HG03095 (cell line): ENCODE results near the gene AP4M1.
A peak's percentile ranks its signal among the peaks of the same experiment; 100 is the strongest.

Experiments
- ATAC-seq: cut with Tn5 transposase; IDR thresholded peaks from one replicate; pipeline ENCODE4 v1.9.1; 2021; ENCODE audit warnings: moderate library complexity; ENCODE audit not compliant: unreplicated experiment

AP4M1 gene, protein sequence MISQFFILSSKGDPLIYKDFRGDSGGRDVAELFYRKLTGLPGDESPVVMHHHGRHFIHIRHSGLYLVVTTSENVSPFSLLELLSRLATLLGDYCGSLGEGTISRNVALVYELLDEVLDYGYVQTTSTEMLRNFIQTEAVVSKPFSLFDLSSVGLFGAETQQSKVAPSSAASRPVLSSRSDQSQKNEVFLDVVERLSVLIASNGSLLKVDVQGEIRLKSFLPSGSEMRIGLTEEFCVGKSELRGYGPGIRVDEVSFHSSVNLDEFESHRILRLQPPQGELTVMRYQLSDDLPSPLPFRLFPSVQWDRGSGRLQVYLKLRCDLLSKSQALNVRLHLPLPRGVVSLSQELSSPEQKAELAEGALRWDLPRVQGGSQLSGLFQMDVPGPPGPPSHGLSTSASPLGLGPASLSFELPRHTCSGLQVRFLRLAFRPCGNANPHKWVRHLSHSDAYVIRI

DNA sequence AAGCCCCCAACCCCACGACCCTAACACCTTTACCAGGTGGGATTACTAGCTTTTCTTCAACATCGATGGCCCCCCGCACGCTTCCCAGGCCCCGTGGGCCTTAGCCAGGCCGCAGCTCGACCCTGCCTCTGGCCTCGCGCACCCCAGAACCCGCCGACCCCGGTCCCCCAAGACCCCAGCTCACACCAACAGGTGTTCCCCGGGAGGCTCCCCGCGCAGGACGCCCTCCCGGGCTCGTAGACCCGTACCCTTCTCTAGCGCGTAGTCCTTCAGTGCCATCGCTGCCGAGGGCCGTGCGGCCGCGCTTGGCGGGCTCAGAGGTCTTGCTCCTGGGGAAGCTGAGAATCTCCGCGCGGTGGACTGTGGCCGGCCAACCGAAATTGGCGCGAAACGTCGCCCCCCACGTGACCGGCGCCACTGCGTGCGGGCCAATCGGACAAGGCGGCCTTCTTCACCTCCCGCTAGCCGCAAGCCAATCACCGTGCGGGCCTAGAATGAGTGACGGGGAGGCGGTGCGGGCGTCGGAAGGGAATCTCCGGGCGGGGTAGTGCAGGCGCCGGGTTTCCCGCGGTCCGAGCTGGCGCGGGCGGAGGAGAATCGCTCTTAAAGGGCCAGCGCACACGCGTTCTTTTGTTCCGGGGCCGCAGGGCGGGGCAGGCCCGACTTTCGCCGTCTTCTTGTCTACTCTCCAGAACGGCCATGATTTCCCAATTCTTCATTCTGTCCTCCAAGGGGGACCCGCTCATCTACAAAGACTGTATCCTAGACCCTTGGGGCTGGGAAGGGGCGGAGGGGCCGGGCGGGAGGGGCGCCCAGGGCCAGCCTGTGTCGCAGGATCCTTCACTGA lies at the start of gene AP4M1, which contains the start of gene MCM7:
Gene AP4M1 (plus strand): TSS at position 628 of the 847 bp plus-strand sequence. CDS start 72 bp downstream, at position 700.
Gene MCM7 (minus strand): TSS at position 382 of the 847 bp plus-strand sequence. CDS start 103 bp downstream, at position 279.
- peak; percentile 76 for ATAC-seq

DNA sequence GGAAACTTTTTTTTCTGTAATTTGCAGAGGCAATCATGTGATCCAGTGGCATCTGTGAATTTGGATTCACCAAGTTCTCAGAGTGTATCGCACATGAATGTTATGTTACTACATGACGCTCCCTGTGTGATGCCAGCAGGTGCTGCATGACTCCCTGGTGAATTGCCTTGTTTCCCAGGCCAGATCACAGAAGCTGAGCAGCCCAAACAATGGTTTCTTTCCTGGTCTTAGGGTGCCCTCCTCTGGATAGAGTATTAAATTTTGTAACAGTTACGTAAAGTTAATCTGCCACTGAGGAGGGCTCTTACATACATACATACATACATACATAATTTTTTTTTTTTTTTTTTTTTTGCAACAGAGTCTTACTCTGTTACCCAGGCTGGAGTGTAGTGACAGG lies 48.2 kb upstream of the AP4M1 start:
- ATAC-seq = no peak

DNA sequence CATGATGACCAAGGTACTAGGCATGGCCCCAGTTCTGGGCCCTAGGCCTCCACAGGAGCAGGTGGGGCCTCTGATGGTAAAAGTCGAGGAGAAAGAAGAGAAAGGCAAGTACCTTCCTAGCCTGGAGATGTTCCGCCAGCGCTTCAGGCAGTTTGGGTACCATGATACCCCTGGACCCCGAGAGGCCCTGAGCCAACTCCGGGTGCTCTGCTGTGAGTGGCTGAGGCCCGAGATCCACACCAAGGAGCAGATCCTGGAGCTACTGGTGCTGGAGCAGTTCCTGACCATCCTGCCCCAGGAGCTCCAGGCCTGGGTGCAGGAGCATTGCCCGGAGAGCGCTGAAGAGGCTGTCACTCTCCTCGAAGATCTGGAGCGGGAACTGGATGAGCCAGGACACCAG lies 44.4 kb upstream of the AP4M1 start:
- ATAC-seq = no peak

DNA sequence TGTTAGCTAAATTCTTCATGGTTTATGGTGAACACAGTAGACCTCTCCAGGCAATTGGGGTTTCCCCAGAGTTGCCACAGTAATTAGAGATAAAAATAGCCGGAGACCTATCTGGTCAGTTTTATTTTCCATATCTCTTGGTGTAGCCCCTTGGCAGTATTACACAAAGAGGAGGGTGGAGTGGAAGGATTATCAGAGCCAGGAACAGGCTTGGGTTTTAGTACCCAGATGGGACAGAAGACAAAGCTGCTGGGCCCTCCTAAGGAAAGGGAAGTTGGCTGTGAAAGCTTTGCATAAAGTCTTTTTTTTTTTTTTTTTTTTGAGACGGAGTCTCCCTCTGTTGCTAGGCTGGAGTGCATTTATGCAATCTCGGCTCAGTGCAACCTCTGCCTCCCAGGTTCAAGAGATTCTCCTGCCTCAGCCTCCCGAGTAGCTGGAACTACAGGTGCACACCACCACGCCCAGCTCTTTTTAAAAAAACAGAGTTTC lies 42.1 kb upstream of the AP4M1 start:
- no peak for ATAC-seq

DNA sequence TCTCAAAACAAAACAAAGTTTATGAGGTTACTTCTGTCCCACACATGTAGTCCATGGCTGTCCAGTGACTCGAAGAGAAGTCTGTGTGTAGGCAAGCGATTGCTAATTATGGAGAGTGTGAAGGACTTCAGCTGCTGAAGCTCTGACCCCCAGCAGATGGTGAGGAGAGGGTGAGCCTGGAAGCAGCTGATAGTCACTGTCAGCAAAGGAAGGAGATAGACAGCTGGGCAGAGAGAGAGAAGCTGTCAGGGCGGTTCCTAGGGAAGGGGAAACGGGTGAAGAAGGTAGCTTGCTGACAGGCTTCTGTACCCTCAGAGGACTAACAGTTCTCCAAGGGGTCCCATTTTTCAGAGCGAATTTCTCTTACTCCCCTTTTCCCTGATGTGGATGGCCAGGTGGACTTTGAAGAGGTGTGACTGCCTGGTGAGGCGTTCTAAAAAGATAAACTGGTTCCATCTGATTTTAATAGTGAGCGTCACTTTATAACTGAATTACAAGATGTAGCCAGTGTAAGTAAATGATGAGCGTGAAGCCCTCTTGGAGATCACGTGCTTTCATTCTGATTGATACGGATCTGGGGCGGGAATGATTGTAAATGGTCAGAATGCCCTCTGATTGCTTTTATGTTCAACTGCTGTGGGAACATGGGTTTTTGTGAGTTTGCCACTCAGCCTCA lies 39.8 kb upstream of the AP4M1 start:
- ATAC-seq = no peak

DNA sequence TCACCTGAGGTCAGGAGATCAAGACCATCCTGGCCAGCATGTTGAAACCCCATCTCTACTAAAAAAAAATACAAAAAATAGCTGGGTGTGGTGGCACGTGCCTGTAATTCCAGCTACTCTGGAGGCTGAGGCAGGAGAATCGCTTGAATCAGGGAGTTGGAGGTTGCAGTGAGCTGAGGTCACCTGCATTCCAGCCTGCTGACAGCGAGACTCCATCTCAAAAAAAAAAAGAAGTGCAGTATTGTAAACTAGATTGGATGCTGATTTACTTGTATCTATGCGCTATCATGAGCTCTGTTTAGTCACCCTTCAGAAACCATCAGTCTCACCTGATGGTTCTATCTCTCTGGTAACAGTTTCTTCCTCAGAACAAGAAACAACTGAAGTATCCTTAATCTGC lies 38.1 kb upstream of the AP4M1 start:
- ATAC-seq = no peak

DNA sequence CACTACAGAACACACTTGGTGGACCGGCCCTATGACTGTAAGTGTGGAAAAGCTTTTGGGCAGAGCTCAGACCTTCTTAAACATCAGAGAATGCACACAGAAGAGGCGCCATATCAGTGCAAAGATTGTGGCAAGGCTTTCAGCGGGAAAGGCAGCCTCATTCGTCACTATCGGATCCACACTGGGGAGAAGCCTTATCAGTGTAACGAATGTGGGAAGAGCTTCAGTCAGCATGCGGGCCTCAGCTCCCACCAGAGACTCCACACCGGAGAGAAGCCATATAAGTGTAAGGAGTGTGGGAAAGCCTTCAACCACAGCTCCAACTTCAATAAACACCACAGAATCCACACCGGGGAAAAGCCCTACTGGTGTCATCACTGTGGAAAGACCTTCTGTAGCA lies 37.3 kb upstream of the AP4M1 start:
- ATAC-seq = no peak

DNA sequence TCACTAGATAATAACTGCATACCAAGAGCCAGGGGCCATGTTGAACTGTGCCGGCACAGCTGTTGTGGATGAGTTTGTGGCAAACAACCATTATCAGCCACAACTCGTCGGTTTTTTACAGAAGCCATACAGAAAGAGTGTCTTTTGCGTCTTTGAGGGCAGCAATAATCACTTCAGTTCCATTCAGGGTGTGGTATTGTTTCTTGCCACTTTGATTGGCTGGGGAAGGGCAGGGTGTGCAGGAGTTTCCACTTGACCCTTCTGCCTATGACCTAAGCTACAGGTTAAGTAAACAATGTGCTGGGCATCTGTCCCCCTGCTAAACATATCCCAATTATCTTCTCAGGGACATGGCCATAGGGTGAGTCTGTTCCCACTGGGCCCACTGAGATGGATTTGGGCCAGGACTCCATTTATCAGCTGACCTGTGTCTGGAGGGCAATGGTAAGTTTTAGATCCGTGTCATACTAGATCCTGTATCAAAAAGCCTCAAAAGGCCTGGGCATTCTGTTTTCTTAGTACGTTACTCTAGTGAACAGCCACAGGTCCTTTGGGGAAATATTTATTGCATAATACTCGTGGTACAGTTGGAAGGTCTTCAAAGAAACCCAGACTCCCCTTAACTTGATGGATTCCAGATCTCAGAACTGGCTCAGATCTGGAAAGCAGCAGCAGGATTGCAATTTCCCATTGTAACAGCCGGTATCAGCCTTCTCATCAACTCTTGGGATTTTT lies 35.8 kb upstream of the AP4M1 start:
- no peak for ATAC-seq

DNA sequence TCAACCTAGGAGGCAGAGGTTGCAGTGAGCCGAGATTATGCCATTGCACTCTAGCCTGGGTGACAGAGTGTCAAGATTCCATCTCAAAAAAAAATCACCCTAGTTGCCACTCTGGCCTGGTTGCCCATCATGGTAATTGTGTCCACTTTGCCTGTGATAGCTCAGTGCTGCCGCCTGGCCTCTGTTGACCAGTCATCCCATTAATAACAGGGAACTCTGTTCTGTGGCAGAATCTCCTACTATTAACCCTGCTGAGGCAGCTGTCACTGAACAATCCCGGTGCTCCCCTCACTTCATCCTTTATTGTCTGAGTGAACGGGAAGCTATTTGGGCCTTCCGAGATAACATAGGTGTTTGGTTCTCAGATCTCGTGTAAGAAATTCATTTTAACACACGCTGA lies 34.5 kb upstream of the AP4M1 start:
- no peak for ATAC-seq

DNA sequence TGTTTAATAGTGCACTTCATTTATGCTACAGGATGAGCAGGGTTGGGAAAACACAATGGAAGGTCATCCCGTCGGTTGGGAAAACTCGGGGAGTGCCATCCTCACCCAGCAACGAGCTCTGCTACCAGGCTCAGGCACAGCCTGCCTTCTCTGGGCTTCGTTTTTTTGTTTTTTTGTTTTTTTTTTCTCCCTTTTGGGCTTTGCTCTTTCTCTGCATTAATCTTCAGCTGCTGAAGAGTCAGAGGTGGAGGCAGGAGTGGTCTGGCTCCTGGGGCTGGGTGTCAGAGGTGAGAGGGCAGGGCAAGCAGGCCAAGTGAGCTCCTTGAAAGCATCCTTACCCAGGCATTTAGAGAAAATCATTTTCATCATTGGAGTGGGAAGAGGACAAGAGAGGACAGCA lies 31.5 kb upstream of the AP4M1 start:
- ATAC-seq = no peak

DNA sequence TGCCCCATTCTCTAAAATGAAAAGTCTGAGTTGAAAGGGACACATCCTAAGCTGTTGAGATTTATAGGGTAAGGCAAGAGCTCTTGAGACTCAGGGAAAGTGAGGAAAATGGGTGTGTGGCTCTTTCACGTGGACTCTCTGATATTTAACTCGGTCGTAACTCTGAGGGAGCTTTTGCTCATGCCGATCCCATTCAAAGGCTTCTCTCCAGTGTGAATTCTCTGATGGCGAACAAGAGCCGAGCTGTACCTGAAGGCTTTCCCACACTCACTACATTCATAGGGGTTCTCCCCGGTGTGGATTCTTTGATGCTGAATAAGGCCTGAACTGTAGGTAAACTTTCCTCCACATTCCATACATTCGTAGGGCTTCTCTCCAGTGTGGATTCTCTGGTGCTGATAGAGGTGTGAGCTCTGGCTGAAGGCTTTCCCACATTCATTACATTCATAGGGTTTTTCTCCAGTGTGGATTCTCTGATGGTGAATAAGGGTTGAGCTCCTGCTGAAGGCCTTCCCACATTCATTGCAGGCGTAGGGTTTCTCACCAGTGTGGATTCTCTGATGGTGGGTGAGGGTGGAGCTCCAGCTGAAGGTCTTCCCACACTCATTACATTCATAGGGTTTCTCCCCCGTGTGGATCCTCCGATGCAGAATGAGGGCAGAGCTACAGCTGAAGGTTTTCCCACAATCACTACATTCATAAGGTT lies 30.3 kb upstream of the AP4M1 start:
- ATAC-seq = no peak

DNA sequence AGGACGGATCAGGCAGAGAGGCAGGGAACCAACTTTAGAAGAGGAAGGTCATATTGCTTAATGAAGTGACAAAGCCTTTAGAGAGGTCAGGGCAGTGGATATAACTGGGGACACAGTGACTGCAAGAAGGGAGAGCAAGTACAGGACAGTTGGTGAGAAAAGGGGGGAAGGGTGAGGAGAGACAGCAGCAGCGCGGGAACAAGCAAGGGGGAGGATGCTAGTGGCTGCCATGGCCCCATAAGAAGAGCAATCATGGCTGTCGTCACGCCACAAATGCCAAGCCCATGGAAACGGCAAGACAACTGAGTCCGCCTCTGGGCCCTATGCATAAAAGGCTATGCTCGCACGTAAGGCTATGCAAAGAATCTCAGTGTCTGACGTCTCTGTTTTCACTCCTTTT lies 29.0 kb upstream of the AP4M1 start:
- ATAC-seq = no peak

DNA sequence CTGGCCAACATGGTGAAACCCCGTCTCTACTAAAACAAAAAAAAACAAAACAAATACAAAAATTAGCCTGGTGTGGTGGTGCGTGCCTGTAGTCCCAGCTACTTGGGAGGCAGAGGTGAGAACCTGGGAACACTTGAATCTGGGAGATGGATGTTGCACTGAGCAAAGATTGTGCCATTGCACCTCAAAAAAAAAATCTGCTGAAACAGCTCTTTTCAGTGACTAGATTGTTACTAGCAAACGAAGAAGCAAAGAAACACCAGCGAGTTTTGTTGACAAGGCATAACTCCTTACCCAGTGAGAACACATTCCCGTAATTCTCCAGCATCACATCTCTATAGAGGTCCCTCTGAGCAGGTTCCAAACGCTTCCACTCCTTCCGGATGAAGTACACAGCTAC lies 26.6 kb upstream of the AP4M1 start:
- ATAC-seq = no peak

DNA sequence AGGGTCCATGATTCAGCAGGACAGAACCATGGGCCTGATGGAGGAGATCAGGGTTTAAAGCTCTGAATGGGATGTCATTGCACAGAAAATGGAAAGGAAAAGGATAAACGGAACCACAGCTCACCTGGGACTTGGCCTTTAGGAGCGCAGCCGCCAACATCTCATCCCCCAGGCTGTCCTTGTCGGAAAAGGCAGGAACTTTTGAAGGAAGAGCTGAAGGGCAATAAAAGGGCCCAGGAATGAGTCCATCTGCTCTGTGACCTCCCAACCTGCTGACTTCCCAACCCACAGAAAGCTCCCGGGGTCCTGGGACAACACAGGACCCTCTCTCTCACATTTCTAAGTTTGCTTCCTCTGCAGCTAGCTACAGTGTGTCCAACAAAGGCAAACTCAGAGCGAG lies 26.0 kb upstream of the AP4M1 start:
- no peak for ATAC-seq

DNA sequence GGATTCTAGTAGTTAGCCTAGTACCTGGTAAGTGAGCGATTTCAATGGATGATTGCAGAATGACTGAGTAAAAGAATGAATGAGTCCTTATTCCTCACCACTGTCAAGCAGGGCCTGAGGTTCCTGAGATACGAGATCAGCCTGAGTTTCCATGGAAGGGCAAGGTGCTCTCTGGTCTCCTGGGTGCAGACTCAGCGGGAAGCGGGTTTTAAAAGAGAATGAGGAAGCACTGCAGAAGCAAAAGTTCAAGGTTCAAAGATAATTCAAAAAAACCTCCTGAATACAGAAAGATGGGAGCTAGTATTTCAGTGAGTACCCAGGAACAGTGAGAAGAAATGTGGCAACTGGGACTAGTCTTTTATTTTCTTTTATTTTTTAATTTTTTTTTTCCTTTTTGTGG lies 24.2 kb upstream of the AP4M1 start:
- no peak for ATAC-seq

DNA sequence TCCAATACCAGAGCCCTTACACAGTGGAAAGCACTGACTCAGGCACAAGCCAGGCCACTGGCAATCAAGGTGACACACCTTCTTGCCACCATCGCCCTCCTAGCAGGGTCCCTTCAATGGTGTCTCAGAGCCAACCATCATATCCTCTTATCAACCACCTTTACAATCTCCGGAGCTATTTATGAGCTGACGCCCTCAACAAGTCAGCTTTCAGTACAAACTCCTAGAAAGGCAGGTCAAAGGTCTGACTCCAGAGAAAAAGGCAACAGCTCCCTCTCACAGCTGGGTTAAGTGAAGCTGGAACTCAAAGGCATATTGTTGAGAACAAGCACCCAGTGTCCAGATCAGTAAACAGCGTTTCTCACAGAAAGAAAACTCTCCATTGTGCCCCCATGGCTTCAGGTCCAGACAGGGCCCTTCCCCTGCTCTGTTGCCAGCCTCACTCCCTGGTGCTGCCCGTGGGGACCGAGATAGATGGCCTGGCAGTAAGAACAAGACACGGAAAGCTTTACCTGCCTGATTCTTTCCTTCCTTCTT lies 22.4 kb upstream of the AP4M1 start:
- no peak for ATAC-seq

DNA sequence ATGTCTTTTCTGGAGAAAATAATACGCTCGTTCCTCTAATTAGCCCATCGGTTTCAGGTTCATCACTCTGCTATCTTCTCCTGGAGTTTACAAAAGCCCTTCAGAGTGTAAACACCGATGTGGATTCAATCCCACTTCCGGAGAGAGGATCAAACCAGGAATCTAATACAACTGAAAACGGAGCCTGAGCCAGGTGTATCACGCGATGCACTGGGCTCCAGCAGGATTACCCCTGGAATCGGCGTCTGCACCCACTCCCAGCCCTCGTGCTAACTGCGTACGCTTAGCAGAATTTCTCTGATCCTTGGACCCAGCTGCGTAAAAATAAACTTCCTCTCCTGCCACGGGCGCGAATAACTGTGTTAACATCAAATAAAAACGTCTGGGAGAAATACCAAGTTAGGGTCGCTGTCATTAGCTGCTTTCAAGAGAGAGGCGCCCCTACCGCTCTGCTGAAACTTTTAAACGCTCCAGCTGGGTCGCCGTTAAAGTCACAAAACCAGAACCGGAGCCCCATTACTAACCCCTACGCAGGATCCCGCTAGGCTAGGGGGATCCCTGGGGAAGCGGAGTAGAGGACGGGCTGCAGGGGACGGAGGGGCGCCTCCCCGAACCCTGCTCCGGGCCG lies 20.4 kb upstream of the AP4M1 start:
- peak; percentile 10 for ATAC-seq

DNA sequence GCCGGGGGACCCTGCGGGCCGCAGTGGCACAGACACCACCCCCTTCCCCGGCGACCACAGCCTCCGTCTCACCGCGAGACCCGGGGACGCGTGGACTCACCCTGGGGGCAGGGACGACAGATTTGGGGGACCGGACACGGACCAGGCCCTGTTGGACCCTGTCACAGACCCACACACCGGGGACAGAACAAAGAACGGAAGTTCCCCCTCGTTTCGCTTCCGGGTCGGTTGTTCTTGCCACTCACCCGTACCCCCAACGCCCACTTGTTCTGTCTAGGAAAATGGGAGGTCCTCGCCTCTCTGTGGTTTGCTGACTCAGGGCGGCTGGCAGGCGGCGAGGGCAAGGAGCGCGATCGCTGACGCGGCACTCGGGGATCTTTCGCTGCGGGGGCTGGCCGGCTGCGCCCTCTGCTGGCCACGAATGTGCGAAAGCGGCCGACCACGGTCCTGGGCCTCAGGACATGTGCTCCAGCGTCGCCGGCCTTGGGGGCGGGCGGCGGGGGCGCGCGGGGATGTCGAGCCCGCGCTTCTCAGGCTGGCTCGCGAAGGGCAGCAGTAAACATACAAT lies 19.8 kb upstream of the AP4M1 start, which contains the start of gene ZNF3:
Gene ZNF3 (minus strand): TSS at position 189 of the 568 bp plus-strand sequence. CDS start 4,366 bp downstream, outside the sequence.
- ATAC-seq = peak; percentile 74

DNA sequence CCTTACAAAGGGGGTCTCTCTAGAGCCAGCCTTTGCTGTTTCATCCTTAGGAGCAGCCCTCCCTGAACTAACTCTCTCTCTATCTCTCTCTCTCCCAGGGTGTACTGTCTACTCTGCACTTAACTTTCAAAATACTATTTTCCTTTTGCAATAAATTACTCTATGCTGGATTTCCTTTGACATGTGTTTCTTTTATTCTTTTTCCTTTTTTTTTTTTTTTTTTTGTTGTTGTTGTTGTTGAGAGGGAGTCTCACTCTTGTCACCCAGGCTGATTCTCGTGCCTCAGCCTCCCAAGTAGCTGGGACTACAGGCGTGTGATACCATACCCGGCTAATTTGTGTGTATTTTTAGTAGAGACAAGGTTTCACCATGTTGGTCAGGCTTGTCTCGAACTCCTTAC lies 18.5 kb upstream of the AP4M1 start:
- no peak for ATAC-seq
